ENCODE measurements around the gene FIG4. TPM values are rescaled to one million over a fixed set of nuclear protein-coding genes. Genes with fewer than 3 reads are reported as not detected.
"Not testable (repeated sequence)": the region's sequence is repeated elsewhere in the genome, so short reads cannot be mapped to it uniquely, and the experiment has no call there.

Gene FIG4
- total RNA-seq, 1 experiment from 2014 or later: 22.4 TPM

GRCh38 chr6:109794201-109794923, 103.3 kb downstream of the FIG4 start:
- peak; percentile 82 for DNase-seq (ENCODE audit: low spot score)

GRCh38 chr6:109795994-109796555, 105.0 kb downstream of the FIG4 start:
- peak; percentile 66 for DNase-seq (ENCODE audit: low spot score)

- no peak for DNase-seq (ENCODE audit: low spot score)
Measured at GRCh38 chr6:109799129-109799528, 108.0 kb downstream of the FIG4 start.

- DNase-seq (ENCODE audit: low spot score): peak; percentile 37
Measured at GRCh38 chr6:109799664-109800063, 108.6 kb downstream of the FIG4 start.

- DNase-seq (ENCODE audit: low spot score): no peak
Measured at GRCh38 chr6:109800771-109801170, 109.7 kb downstream of the FIG4 start.

GRCh38 chr6:109801794-109802193, 110.7 kb downstream of the FIG4 start:
- DNase-seq (ENCODE audit: low spot score): no peak

- DNase-seq (ENCODE audit: low spot score): no peak
Measured at GRCh38 chr6:109804020-109804419, 112.9 kb downstream of the FIG4 start.

- DNase-seq (ENCODE audit: low spot score): no peak
Measured at GRCh38 chr6:109807881-109808280, 116.8 kb downstream of the FIG4 start.

GRCh38 chr6:109808837-109809236, 117.7 kb downstream of the FIG4 start:
- no peak for DNase-seq (ENCODE audit: low spot score)

GRCh38 chr6:109815054-109815453, 124.0 kb downstream of the FIG4 start:
- no peak for DNase-seq (ENCODE audit: low spot score)

- no peak for DNase-seq (ENCODE audit: low spot score)
Measured at GRCh38 chr6:109816452-109817374, 125.6 kb downstream of the FIG4 start.

- no peak for DNase-seq (ENCODE audit: low spot score)
Measured at GRCh38 chr6:109820706-109821350, 129.7 kb downstream of the FIG4 start.

GRCh38 chr6:109821428-109821827, 130.3 kb downstream of the FIG4 start:
- no peak for DNase-seq (ENCODE audit: low spot score)

- DNase-seq (ENCODE audit: low spot score): no peak
Measured at GRCh38 chr6:109824105-109824504, 133.0 kb downstream of the FIG4 start.

GRCh38 chr6:109826551-109826950, 135.5 kb downstream of the FIG4 start:
- no peak for DNase-seq (ENCODE audit: low spot score)

- DNase-seq (ENCODE audit: low spot score): not testable (repeated sequence)
Measured at GRCh38 chr6:109831352-109831751, 140.3 kb downstream of the FIG4 start.

- no peak for DNase-seq (ENCODE audit: low spot score)
Measured at GRCh38 chr6:109834131-109834530, 143.0 kb downstream of the FIG4 start.

- DNase-seq (ENCODE audit: low spot score): no peak
Measured at GRCh38 chr6:109834595-109835437, 143.7 kb downstream of the FIG4 start.

- no peak for DNase-seq (ENCODE audit: low spot score)
Measured at GRCh38 chr6:109840034-109840433, 148.9 kb downstream of the FIG4 start.

GRCh38 chr6:109840796-109841195, 149.7 kb downstream of the FIG4 start:
- DNase-seq (ENCODE audit: low spot score): no peak

- no peak for DNase-seq (ENCODE audit: low spot score)
Measured at GRCh38 chr6:109841869-109842268, 150.8 kb downstream of the FIG4 start.
